ENCODE data around the gene CDCA7L. TPM values are rescaled to one million over a fixed set of nuclear protein-coding genes. Genes with fewer than 3 reads are reported as not detected.
"Not testable (repeated sequence)": the region's sequence is repeated elsewhere in the genome, so short reads cannot be mapped to it uniquely, and the experiment has no call there.

The CDCA7L gene
- total and polyA plus RNA-seq, 2 of the 13 experiments (the other 11 are each of a cell fraction or from before 2014, with no cell fraction given): 2.7 to 4.2 TPM

DNA sequence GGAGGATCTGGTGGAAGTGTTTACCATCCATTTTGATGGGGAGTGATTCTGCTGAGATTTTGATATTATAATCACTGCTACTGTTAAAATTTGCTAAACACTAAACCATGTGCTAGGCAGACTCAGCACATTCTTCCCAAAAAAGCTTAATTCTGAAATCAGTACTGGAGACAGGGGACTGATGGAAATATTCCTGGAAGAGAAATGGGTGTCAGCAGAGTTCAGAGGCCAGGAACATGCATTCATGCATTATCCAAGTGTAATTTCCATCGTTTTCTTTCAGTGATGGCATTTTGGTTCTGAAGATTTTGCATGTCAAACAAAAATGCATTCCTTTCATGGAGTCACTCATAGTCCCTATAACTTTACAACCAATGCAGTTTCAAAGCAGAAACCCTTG lies 79.0 kb downstream of the CDCA7L start (continued):
- TF ChIP-seq ZSCAN29 (CRISPR knock-in tag; conservative IDR thresholded peaks at IDR 0.05) (no peak), CHD2 (IDR thresholded peaks at IDR 0.05; ENCODE audit: low read depth, low read length) (no peak), HMGA1 (CRISPR knock-in tag; conservative IDR thresholded peaks at IDR 0.05) (no peak), FIP1L1 (IDR thresholded peaks at IDR 0.05; ENCODE audit: borderline replicate concordance, insufficient read depth, low read depth, low read length) (no peak), HOXD1 (CRISPR knock-in tag; IDR thresholded peaks at IDR 0.05) (no peak), EP300 (IDR thresholded peaks at IDR 0.05; ENCODE audit: low read depth in 2 of 2, low read length in 2 of 2) (no peak), EP300 (CRISPR knock-in tag; IDR thresholded peaks at IDR 0.05; ENCODE audit: borderline replicate concordance) (no peak), XRCC5 (optimal IDR thresholded peaks at IDR 0.05; ENCODE audit: low read length) (no peak)
- TF ChIP-seq, protein P1, sequence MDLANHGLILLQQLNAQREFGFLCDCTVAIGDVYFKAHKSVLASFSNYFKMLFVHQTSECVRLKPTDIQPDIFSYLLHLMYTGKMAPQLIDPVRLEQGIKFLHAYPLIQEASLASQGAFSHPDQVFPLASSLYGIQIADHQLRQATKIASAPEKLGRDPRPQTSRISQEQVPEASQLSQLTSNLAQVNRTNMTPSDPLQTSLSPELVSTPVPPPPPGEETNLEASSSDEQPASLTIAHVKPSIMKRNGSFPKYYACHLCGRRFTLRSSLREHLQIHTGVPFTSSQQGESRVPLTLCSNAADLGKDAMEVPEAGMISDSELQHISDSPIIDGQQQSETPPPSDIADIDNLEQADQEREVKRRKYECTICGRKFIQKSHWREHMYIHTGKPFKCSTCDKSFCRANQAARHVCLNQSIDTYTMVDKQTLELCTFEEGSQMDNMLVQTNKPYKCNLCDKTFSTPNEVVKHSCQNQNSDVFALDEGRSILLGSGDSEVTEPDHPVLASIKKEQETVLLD (CRISPR knock-in tag; IDR thresholded peaks at IDR 0.05; ENCODE audit: low read depth): no peak
- TF ChIP-seq, protein P2, sequence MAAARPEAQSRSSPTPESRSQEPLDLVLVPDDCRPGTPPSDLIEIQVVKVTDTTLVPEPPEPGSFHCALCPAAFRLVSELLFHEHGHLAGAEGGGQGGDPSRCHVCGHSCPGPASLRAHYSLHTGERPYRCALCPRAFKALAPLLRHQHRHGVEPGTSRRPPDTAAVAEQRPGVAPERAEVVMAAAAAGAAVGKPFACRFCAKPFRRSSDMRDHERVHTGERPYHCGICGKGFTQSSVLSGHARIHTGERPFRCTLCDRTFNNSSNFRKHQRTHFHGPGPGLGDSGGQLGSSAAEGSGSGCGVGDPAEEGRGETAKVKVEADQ (CRISPR knock-in tag; IDR thresholded peaks at IDR 0.05; ENCODE audit: borderline replicate concordance): no peak

DNA sequence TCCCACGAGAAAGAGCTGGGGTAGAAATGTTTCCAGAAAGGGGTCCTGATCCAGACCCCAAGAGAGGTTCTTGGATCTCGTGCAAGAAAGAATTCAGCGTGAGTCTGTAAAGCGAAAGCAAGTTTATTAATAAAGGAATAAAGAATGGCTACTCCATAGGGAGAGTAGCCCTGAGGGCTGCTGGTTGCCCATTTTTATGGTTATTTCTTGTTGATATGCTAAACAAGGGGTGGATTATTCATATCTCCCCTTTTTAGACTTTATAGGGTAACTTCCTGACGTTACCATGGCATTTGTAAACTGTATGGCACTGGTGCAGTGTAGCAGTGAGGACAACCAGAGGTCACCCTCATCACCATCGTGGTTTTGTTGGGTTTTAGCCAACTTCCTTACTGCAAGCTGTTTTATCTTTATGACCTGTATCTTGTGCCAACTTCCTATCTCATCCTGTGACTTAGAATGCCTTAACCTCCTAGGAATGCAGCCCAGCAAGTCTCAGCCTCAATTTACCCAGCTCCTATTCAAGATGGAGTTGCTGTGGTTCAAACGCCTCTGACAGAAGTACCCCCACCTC lies 80.0 kb downstream of the CDCA7L start:
- H3K4me1 ChIP-seq (ENCODE audit: insufficient read depth, low read length); H3K79me2 ChIP-seq (ENCODE audit: insufficient read depth, low read length); DNase-seq (ENCODE audit: low spot score); H3K4me2 ChIP-seq (ENCODE audit: low read depth, low read length); H3K9ac ChIP-seq (ENCODE audit: insufficient read depth, low read depth, low read length); ATAC-seq; in situ Hi-C loops (cut with HindIII; ENCODE audit: extremely low pct_ligation_motif_present, low pct_unique_long_range_greater_than_20kb); H2AFZ ChIP-seq (ENCODE audit: low read length); H4K20me1 ChIP-seq (ENCODE audit: insufficient read depth, low read length); CTCF ChIA-PET (ENCODE audit: low intra/inter-chr PET ratio, low total read pairs); H3K27me3 ChIP-seq (ENCODE audit: control insufficient read depth in 1 of 2, insufficient read depth in 2 of 2, low read length in 2 of 2); POLR2A ChIA-PET; H3K27ac ChIP-seq (ENCODE audit: extremely low read length, insufficient read depth, low read length); H3K4me3 ChIP-seq (replicated peaks in 1 of 3; ENCODE audit: insufficient read depth in 1 of 3, low read depth in 2 of 3, low read length in 3 of 3); H3K36me3 ChIP-seq (replicated peaks in 1 of 2; ENCODE audit: control insufficient read depth in 1 of 2, insufficient read depth in 2 of 2, low read length in 2 of 2); intact Hi-C loops (cut with micrococcal nuclease; ENCODE audit: unreplicated experiment); H3K9me3 ChIP-seq (ENCODE audit: low read length); FAIRE-seq; BruUV-seq (replicated peaks): not testable (repeated sequence)
- WGBS (ENCODE audit: low lambda C conversion rate): 27% methylated on average over 7 of the region's 7 CpGs
